H9 (cell line): ENCODE data around the gene FARP1. TPM values are rescaled to one million over a fixed set of nuclear protein-coding genes. Genes with fewer than 3 reads are reported as not detected.

Source experiments
- DNase-seq: peaks from one replicate; pipeline ENCODE4 v3.0.0-alpha.2; 2017
- H2AFZ ChIP-seq: one replicate; pipeline ENCODE4 v1.6.1; 2013; ENCODE audit warnings: mild to moderate bottlenecking, low read length, control low read depth, moderate library complexity
- H2AK5ac ChIP-seq: 2 replicates; pipeline ENCODE4 v1.6.1; 2013; ENCODE audit warnings: low read length, control low read depth, mixed read lengths; ENCODE audit not compliant: insufficient read length
- H2BK120ac ChIP-seq: one replicate; pipeline ENCODE4 v1.6.1; 2013; ENCODE audit warnings: low read depth, mild to moderate bottlenecking, low read length, control low read depth, inconsistent platforms; ENCODE audit not compliant: poor library complexity, severe bottlenecking
- H2BK12ac ChIP-seq: 2 replicates; pipeline ENCODE4 v1.6.1; 2013; ENCODE audit warnings: low read length, control low read depth, mixed read lengths, low read depth; ENCODE audit not compliant: insufficient read length
- H2BK15ac ChIP-seq: 2 replicates; pipeline ENCODE4 v1.6.1; 2013; ENCODE audit warnings: low read depth, low read length, control low read depth
- H2BK20ac ChIP-seq: one replicate; pipeline ENCODE4 v1.6.1; 2013; ENCODE audit warnings: low read depth, mild to moderate bottlenecking, low read length, control low read depth, inconsistent platforms; ENCODE audit not compliant: poor library complexity, severe bottlenecking
- H2BK5ac ChIP-seq: 2 replicates; pipeline ENCODE4 v1.6.1; 2013; ENCODE audit warnings: low read length, control low read depth, mixed read lengths; ENCODE audit not compliant: insufficient read length
- H3K14ac ChIP-seq: 2 replicates; pipeline ENCODE4 v1.6.1; 2013; ENCODE audit warnings: low read length, control low read depth; ENCODE audit not compliant: insufficient read depth
- H3K18ac ChIP-seq: 2 replicates; pipeline ENCODE4 v1.6.1; 2013; ENCODE audit warnings: low read depth, mild to moderate bottlenecking, mixed read lengths, low read length, control low read depth; ENCODE audit not compliant: insufficient read length
- H3K23ac ChIP-seq: 2 replicates; pipeline ENCODE4 v1.6.1; 2013; ENCODE audit warnings: low read length, control low read depth, mixed read lengths, low read depth; ENCODE audit not compliant: insufficient read length
- H3K23me2 ChIP-seq: 2 replicates; pipeline ENCODE4 v1.6.1; 2013; ENCODE audit warnings: low read depth, mild to moderate bottlenecking, mixed read lengths, low read length, control low read depth; ENCODE audit not compliant: insufficient read length, poor library complexity, severe bottlenecking
- H3K27ac ChIP-seq: 2 replicates; pipeline ENCODE4 v1.5.1; 2013; ENCODE audit warnings: low read length, control low read depth, mixed read lengths, low read depth; ENCODE audit not compliant: insufficient read length
- H3K27me3 ChIP-seq: 2 replicates; pipeline ENCODE4 v1.6.1; 2013; ENCODE audit warnings: low read length, control low read depth, inconsistent platforms; ENCODE audit not compliant: insufficient read depth
- H3K4ac ChIP-seq: 2 replicates; pipeline ENCODE4 v1.6.1; 2013; ENCODE audit warnings: low read depth, mild to moderate bottlenecking, control low read depth, inconsistent platforms, low read length, moderate library complexity
- H3K4me1 ChIP-seq: 2 replicates; pipeline ENCODE4 v1.6.1; 2013; ENCODE audit warnings: low read length, control low read depth, inconsistent platforms; ENCODE audit not compliant: insufficient read depth
- H3K4me2 ChIP-seq: 2 replicates; pipeline ENCODE4 v1.6.1; 2013; ENCODE audit warnings: low read length, control low read depth, mixed read lengths; ENCODE audit not compliant: insufficient read length, insufficient read depth
- H3K56ac ChIP-seq: 2 replicates; pipeline ENCODE4 v1.6.1; 2013; ENCODE audit warnings: low read depth, mild to moderate bottlenecking, mixed read lengths, low read length, control low read depth; ENCODE audit not compliant: insufficient read length
- H3K79me1 ChIP-seq: 2 replicates; pipeline ENCODE4 v1.6.1; 2013; ENCODE audit warnings: low read depth, mild to moderate bottlenecking, moderate library complexity, low read length, control low read depth, inconsistent platforms; ENCODE audit not compliant: insufficient read depth, poor library complexity, severe bottlenecking
- H3K79me2 ChIP-seq: 2 replicates; pipeline ENCODE4 v1.6.1; 2013; ENCODE audit warnings: low read length, control low read depth, inconsistent platforms; ENCODE audit not compliant: insufficient read depth
- H3K9ac ChIP-seq: 2 replicates; pipeline ENCODE4 v1.6.1; 2013; ENCODE audit warnings: low read length, control low read depth, mixed read lengths; ENCODE audit not compliant: insufficient read length; ENCODE audit errors: extremely low read depth
- H3K9me3 ChIP-seq: one replicate; pipeline ENCODE4 v1.6.1; 2013; ENCODE audit warnings: low read depth, low read length, inconsistent platforms; ENCODE audit not compliant: control insufficient read depth
- H3T11ph ChIP-seq: one replicate; pipeline ENCODE4 v1.6.1; 2013; ENCODE audit warnings: mild to moderate bottlenecking, low read length, control low read depth, inconsistent platforms
- H4K20me1 ChIP-seq: one replicate; pipeline ENCODE4 v1.6.1; 2013; ENCODE audit not compliant: control insufficient read depth, insufficient read length, insufficient read depth
- H4K5ac ChIP-seq: 2 replicates; pipeline ENCODE4 v1.6.1; 2013; ENCODE audit warnings: low read depth, mild to moderate bottlenecking, mixed read lengths, low read length, control low read depth; ENCODE audit not compliant: insufficient read length
- H4K8ac ChIP-seq: replicated peaks from 2 replicates; pipeline ENCODE4 v1.6.1; 2013; ENCODE audit warnings: low read length, control low read depth, mixed read lengths, low read depth; ENCODE audit not compliant: insufficient read length
- H4K91ac ChIP-seq: 2 replicates; pipeline ENCODE4 v1.6.1; 2013; ENCODE audit warnings: low read depth, mild to moderate bottlenecking, moderate library complexity, mixed read lengths, low read length, control low read depth; ENCODE audit not compliant: insufficient read length
- H3K27ac Mint-ChIP-seq, 3 experiments: 2 replicates in 2 of 3; 3 replicates in 1 of 3; pipeline ENCODE4 v1.8.0; 2020 to 2021; ENCODE audit warnings: mixed read lengths in 3 of 3, mild to moderate bottlenecking in 1 of 3, moderate library complexity in 1 of 3
- H3K27me3 Mint-ChIP-seq: 2 replicates; pipeline ENCODE4 v1.8.0; 2021; ENCODE audit warnings: low read depth, mild to moderate bottlenecking, moderate library complexity, mixed read lengths
- H3K36me3 Mint-ChIP-seq, 3 experiments: 2 replicates in 2 of 3; 3 replicates in 1 of 3; pipeline ENCODE4 v1.8.0; 2020 to 2021; ENCODE audit warnings: low read depth in 3 of 3, mixed read lengths in 3 of 3; ENCODE audit not compliant: insufficient read depth in 1 of 3
- H3K4me1 Mint-ChIP-seq, 2 experiments: 2 replicates each; pipeline ENCODE4 v1.8.0; 2020; ENCODE audit warnings: mixed read lengths in 2 of 2
- H3K4me3 Mint-ChIP-seq, 2 experiments: 2 replicates in 1 of 2; 3 replicates in 1 of 2; pipeline ENCODE4 v1.8.0; 2020 to 2021; ENCODE audit warnings: mild to moderate bottlenecking in 2 of 2, mixed read lengths in 2 of 2, moderate library complexity in 1 of 2
- H3K9me3 Mint-ChIP-seq, 2 experiments: 2 replicates in 1 of 2; 3 replicates in 1 of 2; pipeline ENCODE4 v1.8.0; 2020; ENCODE audit warnings: mild to moderate bottlenecking in 2 of 2, mixed read lengths in 2 of 2, moderate library complexity in 1 of 2
- WGBS: extraction: QIAGEN DNeasy Blood & Tissue Kit; methylation state at CpG from one replicate; pipeline ENCODE4 v1.1.7; 2013; ENCODE audit warnings: missing lambda C conversion rate, low lambda C conversion rate, mixed read lengths; ENCODE audit not compliant: insufficient read length; ENCODE audit errors: extremely low coverage; 5-methylcytosine and 5-hydroxymethylcytosine counted together
- total RNA-seq: library from RNA; stranded (reverse); gene quantifications from 2 replicates; pipeline ENCODE4 v1.2.1, GENCODE V29; 2021
- TF ChIP-seq, protein P1 (sequence below): fragments of 200-600 bp; sonication (generic); conservative IDR thresholded peaks from 3 replicates; pipeline ENCODE4 v1.8.0; 2021; ENCODE audit warnings: antibody characterized with exemption, mild to moderate bottlenecking

Gene FARP1
- total RNA-seq, 1 experiment from 2014 or later, result 95.9 TPM

DNA sequence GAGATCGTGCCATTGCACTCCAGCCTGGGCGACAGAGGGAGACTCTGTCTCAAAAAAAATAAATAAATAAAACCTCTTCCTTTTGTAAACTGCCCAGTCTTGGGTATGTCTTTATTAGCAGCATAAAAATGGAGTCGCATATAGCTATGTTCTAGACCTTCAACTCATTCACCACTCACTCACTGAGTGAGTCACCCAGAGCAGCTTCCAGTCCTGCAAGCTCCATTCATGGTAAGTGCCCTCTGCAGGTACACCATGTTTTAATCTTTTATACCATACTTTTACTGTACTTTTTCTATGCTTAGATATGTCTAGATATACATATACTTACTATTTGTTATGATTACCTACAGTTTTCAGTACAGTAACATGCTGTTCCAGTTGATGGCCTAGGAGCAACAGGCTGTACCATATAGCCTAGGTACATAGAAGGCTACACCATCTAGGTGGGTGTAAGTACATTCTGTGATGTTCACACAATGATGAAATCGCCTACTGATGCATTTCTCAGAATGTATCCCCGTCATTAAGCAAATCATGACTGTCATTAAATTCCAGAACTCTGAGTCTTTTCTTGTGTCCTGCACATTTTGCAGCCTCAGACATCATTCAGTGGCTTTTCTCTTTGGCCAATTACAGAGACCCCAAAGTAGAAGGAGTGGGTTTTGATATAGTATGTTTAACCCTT lies 13.7 kb upstream of the FARP1 start:
- Histone ChIP-seq H3K27me3 (no peaks in the 10 kb centered on the region), H2BK12ac (no peak overlapping the region), H3T11ph (no peak overlapping the region), H4K5ac (no peak overlapping the region), H3K9ac (no peak overlapping the region), H2BK120ac (no peak overlapping the region), H3K27ac (no peak overlapping the region), H3K23ac (no peak overlapping the region), H3K56ac (no peak overlapping the region), H4K20me1 (no peaks in the 10 kb centered on the region), H3K4me2 (no peak overlapping the region), H2BK5ac (no peak overlapping the region), H3K14ac (no peak overlapping the region), H2AFZ (no peak overlapping the region), H3K79me1 (no peaks in the 10 kb centered on the region), H2BK20ac (no peak overlapping the region), H2AK5ac (no peak overlapping the region), H3K4ac (no peak overlapping the region), H3K23me2 (no peaks in the 10 kb centered on the region), H3K18ac (no peak overlapping the region), H3K4me1 (no peaks in the 10 kb centered on the region), H3K9me3 (no peaks in the 10 kb centered on the region), H2BK15ac (no peak overlapping the region), H3K79me2 (no peaks in the 10 kb centered on the region), H4K8ac (no peak overlapping the region), H4K91ac (no peak overlapping the region)
- no peaks in the 10 kb centered on the region; a peak in 1 of 4 replicates for H3K4me1 Mint-ChIP-seq
- H3K27me3 Mint-ChIP-seq, result no peaks in the 10 kb centered on the region; the same call in none of the 2 replicates
- DNase-seq, result peak; percentile 8
- H3K4me3 Mint-ChIP-seq, result no peak overlapping the region
- WGBS, result no CpG with 5 or more reads among the region's 5 CpGs
- H3K27ac Mint-ChIP-seq, result no peak overlapping the region
- peaks cover 0 to 2% (median 0%) of the 10 kb centered on the region in 3 experiments; a peak in 3 of 7 replicates for H3K36me3 Mint-ChIP-seq
- H3K9me3 Mint-ChIP-seq, result peaks cover 2 to 5% of the 10 kb centered on the region in 2 experiments; a peak in 4 of 5 replicates
- TF ChIP-seq, protein P1, sequence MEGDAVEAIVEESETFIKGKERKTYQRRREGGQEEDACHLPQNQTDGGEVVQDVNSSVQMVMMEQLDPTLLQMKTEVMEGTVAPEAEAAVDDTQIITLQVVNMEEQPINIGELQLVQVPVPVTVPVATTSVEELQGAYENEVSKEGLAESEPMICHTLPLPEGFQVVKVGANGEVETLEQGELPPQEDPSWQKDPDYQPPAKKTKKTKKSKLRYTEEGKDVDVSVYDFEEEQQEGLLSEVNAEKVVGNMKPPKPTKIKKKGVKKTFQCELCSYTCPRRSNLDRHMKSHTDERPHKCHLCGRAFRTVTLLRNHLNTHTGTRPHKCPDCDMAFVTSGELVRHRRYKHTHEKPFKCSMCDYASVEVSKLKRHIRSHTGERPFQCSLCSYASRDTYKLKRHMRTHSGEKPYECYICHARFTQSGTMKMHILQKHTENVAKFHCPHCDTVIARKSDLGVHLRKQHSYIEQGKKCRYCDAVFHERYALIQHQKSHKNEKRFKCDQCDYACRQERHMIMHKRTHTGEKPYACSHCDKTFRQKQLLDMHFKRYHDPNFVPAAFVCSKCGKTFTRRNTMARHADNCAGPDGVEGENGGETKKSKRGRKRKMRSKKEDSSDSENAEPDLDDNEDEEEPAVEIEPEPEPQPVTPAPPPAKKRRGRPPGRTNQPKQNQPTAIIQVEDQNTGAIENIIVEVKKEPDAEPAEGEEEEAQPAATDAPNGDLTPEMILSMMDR, result no peak
